HAP-1 (cell line): ENCODE results near the gene PLIN4.
A peak's percentile ranks its signal among the peaks of the same experiment; 100 is the strongest.
"Not testable (repeated sequence)": the region's sequence is repeated elsewhere in the genome, so short reads cannot be mapped to it uniquely, and the experiment has no call there.

ENCODE experiments used
- DNase-seq, 2 experiments: peaks; one replicate each; pipeline ENCODE4 v3.0.0-alpha.2; 2016 to 2020; ENCODE audit warnings: low spot score in 2 of 2
- H3K27me3 ChIP-seq: fragments of 250-450 bp; sonication (Bioruptor Pico); 2 replicates; pipeline ENCODE4 v1.5.1; 2020; ENCODE audit warnings: low read depth, mild to moderate bottlenecking, moderate library complexity
- H3K36me3 ChIP-seq: fragments of 250-450 bp; sonication (Bioruptor Pico); replicated peaks from 2 replicates; pipeline ENCODE4 v1.5.1; 2020; ENCODE audit warnings: mild to moderate bottlenecking
- H3K4me1 ChIP-seq: fragments of 250-450 bp; sonication (Bioruptor Pico); 2 replicates; pipeline ENCODE4 v1.5.1; 2020; ENCODE audit warnings: mild to moderate bottlenecking
- H3K4me3 ChIP-seq: fragments of 250-450 bp; sonication (Bioruptor Pico); 2 replicates; pipeline ENCODE4 v1.5.1; 2020; ENCODE audit warnings: mild to moderate bottlenecking, moderate library complexity
- H3K9me3 ChIP-seq: fragments of 250-450 bp; sonication (Bioruptor Pico); 2 replicates; pipeline ENCODE4 v1.5.1; 2020; ENCODE audit warnings: mild to moderate bottlenecking, moderate library complexity
- in situ Hi-C: fragments of 300-500 bp; cut with MboI; formaldehyde crosslinking; loops from 3 replicates; pipeline ENCODE4 v1.14.3; 2020; ENCODE audit warnings: low sequenced_read_pairs, inconsistent platforms, mixed read lengths

Gene PLIN4

DNA sequence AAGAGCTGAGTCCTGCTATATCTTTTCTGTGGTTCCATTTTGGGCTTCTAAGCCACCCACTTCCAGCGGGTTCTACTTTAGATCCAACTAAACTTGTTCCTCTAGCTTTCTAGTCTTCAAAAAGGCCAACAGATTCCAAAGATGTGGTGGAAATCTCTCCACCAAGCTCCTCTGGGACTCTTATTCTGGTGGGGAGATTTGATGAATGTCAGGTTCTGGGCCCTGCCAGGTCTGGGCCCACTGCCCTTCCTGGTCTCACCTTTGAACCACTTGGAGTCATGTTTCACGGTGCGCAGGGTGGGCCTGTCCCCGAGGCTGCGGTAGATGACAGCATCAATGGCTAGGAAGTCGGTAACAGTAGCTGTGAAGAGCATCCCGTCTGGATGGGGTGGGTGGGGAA, 36.4 kb upstream of the PLIN4 start:
- H3K9me3 ChIP-seq, result no peaks in the 10 kb centered on the region
- H3K4me3 ChIP-seq, result no peak overlapping the region
- H3K27me3 ChIP-seq, result no peaks in the 10 kb centered on the region
- DNase-seq, result no peak
- H3K4me1 ChIP-seq, result no peaks in the 10 kb centered on the region
- peaks cover 12% of the 10 kb centered on the region for H3K36me3 ChIP-seq
- in situ Hi-C loops, result no loop called here

DNA sequence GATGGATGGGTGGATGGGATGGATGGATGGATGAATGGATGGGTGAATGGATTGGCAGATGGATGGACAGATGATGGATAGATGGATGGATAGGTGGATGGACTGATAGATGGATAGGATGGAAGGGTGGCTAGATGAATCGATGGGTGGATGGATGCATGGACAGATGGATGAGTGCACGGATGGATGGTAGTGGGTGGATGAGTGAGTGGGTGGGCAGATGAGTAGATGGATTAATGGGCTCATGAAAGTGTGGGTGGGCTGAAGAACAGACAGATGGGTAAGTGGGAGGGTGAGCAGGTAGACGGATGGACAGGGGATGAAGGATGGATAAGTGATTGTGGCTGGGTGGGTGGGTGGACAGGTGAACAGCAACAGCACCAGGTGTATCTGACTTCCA, 35.5 kb upstream of the PLIN4 start:
- H3K27me3 ChIP-seq, result no peaks in the 10 kb centered on the region
- no peaks in the 10 kb centered on the region for H3K9me3 ChIP-seq
- peaks cover 12% of the 10 kb centered on the region for H3K36me3 ChIP-seq
- in situ Hi-C loops, result no loop called here
- no peak for DNase-seq
- H3K4me3 ChIP-seq, result no peak overlapping the region
- no peaks in the 10 kb centered on the region for H3K4me1 ChIP-seq

DNA sequence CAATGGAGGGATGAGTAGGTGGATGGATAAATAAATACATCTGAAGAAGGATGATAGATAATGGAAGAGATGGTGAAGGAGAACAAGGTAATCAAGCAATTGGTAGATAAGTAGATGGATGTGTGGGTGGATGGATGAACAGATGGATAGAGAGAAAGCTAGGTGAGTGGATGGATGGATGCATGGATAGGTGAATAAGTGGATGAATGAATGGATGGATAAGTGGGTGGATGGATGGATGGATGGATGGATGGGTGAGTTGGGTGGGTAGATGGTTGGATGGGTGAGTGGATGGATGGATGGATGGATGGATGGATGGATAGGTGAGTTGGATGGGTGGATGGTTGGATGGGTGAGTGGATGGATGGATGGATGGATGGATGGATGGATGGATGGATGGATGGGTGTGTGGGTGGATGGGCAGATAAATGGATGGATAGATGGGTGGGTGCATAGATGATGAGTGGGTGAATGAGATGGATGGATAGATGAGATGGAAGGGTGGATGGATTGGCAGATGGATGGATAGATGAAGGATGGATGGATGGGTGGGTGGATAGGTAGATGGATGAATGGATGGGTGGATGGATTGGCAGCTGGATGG, 34.9 kb upstream of the PLIN4 start:
- Histone ChIP-seq H3K27me3 (no peaks in the 10 kb centered on the region), H3K36me3 (peaks cover 12% of the 10 kb centered on the region), H3K4me3 (no peak overlapping the region), H3K4me1 (no peaks in the 10 kb centered on the region), H3K9me3 (no peaks in the 10 kb centered on the region)
- no peak for DNase-seq
- in situ Hi-C loops, result no loop called here

DNA sequence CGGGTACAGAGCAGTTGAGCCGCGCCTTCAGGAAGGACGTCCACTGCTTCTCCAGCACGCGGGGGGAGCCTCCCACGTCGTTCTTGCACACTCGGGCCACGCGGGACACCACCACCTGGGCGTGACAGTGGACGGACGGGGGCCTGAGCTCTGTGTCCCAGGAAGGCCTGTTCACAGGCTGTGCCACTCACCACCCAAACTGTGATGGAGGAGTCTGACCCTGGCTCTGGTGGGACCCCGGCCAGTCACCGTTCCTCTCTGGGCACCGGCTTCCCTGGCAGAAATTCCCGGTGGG, 34.2 kb upstream of the PLIN4 start:
- in situ Hi-C loops, result no loop called here
- Histone ChIP-seq H3K4me1 (no peaks in the 10 kb centered on the region), H3K27me3 (no peaks in the 10 kb centered on the region), H3K4me3 (no peak overlapping the region), H3K9me3 (no peaks in the 10 kb centered on the region), H3K36me3 (peaks cover 12% of the 10 kb centered on the region)
- DNase-seq, result no peak

DNA sequence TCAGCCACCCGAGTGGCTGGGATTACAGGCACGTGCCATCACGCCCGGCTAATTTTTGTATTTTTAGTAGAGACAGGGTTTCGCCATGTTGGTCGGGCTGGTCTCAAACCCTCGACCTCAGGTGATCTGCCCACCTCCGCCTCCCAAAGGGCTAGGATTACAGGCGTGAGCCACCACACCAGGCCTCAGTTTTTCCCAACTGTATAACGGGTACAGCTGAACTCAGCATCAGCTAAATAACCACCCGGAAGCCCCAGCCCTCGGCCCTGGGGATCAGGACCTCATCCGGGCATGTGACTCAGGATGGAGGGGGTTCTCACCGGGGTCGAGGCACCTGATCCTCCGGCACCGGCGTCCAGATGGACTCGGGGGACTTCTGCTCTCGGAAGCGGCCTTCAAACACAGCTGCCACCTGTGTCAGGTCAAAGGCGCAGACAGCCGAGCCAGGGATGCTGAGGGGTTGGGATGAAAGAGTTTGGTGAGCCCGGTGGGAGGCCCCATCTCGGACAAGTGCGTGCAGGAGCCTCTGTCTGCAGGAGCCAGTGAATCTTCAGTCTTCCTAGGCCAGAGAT, 32.3 kb upstream of the PLIN4 start:
- peaks cover 10% of the 10 kb centered on the region for H3K36me3 ChIP-seq
- H3K9me3 ChIP-seq, result no peaks in the 10 kb centered on the region
- H3K27me3 ChIP-seq, result no peaks in the 10 kb centered on the region
- in situ Hi-C loops, result no loop called here
- H3K4me3 ChIP-seq, result no peak overlapping the region
- DNase-seq, result no peak
- H3K4me1 ChIP-seq, result no peaks in the 10 kb centered on the region

DNA sequence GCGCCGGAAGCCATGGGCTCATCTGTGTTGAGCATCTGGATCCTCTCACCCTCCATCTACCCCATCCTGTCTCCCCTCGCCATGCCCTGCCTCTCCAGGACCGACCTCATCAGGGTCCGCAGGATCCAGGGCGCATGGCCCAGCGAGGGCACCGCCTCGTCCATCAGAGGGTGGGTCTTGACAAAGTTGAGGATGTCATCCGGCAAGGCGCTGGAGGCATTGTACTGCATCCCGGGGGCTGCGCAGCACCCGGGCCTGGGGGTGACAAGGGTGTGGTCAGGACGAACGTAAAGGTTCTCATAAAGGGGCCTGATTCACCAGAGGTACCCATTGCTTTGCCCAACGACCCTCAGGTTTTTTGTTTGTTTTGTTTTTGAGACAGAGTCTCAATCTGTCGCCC, 31.7 kb upstream of the PLIN4 start:
- in situ Hi-C loops, result no loop called here
- H3K4me3 ChIP-seq, result no peak overlapping the region
- H3K27me3 ChIP-seq, result no peaks in the 10 kb centered on the region
- H3K36me3 ChIP-seq, result peaks cover 8% of the 10 kb centered on the region
- DNase-seq, result no peak
- no peaks in the 10 kb centered on the region for H3K9me3 ChIP-seq
- H3K4me1 ChIP-seq, result no peaks in the 10 kb centered on the region

DNA sequence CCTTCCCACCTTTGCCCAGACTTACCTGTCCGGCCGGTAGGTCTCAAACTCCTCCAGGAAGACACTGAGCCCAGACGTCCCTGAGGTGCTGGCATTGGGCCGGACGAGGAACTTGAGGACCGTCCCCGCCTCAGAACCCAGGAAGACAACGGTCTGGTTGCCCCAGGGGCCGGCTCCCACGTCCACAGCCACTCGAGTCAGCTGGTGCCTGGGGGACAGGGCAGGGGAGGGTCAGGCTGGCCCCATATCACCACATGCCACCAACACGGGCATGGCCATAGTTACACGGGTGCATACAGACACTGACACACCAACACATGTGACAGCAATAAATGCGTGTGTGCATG, 29.9 kb upstream of the PLIN4 start:
- H3K27me3 ChIP-seq, result no peaks in the 10 kb centered on the region
- H3K36me3 ChIP-seq, result peaks cover 8% of the 10 kb centered on the region
- no peak overlapping the region for H3K4me3 ChIP-seq
- H3K4me1 ChIP-seq, result no peaks in the 10 kb centered on the region
- no peaks in the 10 kb centered on the region for H3K9me3 ChIP-seq
- DNase-seq, result no peak
- in situ Hi-C loops, result no loop called here

DNA sequence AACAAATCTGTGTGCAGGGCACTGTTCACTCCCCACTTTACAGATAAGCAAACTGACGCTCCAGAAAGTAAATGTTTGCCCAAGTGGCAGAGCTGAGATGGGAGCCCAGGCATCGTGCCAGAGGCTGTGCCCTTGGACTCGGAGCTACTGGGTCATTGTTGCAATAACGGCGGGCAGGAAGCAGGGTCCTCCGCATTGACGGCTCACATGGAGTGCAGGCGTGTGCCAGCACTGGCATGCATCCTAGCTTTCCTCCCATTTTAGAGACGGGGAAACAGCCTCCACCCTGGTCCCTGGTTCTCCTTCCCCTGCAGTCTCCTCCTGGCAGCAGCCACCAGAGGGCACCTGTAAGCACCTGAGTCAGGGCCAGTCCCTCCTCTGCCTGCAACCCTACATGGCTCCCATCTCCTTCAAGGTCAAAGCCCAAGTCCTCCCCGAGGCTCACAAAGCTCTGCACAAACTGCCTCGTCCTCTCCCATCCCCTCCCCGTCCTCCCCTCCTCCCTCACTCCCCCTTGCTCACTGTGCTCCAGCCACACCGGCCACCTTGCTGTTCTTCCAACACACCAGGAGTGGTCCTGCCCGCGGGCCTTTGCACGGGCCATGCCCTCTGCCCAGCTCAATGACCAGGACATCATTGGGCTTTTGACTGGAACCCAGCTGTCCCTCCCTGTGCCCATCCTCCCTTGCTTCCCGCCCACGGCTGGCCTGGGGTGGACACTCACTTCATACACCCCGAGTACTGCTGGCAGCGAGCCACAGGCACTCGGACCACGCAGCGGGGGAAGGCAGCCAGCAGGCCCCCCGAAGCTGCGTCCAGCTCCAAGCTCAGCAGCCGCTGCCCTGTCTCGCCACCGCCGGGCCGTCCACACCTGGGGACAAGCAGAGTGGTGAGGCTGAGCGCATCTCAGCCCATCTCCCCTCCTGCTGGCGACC, 29.3 kb upstream of the PLIN4 start:
- Histone ChIP-seq H3K9me3 (no peaks in the 10 kb centered on the region), H3K4me1 (no peaks in the 10 kb centered on the region), H3K4me3 (no peak overlapping the region), H3K36me3 (peaks cover 4% of the 10 kb centered on the region; the same call in 1 of the 2 replicates), H3K27me3 (no peaks in the 10 kb centered on the region)
- in situ Hi-C loops, result no loop called here
- peak in 1 of 2 experiments; percentile 51 for DNase-seq

DNA sequence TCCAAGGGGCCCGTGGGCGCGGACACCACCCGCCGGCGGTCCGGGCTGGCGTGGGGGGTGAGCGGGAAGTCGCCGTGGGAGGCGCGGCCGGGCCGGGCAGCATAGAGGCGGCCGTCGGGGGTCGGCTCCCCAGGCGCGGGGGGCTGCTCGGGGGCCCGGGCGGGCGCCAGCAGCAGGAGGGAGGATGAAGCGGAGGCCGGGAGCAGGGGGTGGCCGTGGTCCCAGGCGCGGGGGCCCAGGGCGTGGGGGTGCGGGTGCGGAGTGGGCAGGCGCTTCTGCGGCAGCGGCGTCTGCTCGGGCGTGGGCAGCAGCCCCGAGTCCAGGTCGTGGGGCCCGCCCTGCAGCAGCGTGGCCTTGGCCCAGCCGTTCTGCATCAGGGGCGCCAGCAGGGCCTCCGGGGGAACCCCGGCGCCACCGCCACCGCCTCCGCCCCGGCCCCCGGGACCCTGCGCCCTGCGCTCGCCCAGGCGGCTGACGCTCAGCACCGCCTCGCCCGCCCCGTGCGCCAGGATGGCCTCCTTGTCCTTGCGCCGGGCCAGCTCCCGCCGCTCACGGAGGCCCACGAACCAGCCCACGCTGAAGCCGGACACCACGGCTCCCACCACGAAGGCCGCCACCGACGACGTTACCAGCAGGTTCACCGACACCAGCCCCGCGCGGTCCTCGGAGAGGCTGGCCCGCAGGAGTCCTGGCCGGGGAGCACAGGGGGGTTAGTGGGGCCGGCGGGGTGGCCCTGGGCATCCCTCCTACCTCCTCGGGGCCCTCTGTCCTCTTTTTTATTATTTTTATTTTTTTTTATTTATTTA, 25.8 kb upstream of the PLIN4 start:
- no peak overlapping the region for H3K4me3 ChIP-seq
- in situ Hi-C loops, result no loop called here
- no peaks in the 10 kb centered on the region for H3K27me3 ChIP-seq
- H3K36me3 ChIP-seq, result no peaks in the 10 kb centered on the region
- no peaks in the 10 kb centered on the region for H3K4me1 ChIP-seq
- no peaks in the 10 kb centered on the region; the same call in 1 of the 2 replicates for H3K9me3 ChIP-seq
- DNase-seq, result no peak

DNA sequence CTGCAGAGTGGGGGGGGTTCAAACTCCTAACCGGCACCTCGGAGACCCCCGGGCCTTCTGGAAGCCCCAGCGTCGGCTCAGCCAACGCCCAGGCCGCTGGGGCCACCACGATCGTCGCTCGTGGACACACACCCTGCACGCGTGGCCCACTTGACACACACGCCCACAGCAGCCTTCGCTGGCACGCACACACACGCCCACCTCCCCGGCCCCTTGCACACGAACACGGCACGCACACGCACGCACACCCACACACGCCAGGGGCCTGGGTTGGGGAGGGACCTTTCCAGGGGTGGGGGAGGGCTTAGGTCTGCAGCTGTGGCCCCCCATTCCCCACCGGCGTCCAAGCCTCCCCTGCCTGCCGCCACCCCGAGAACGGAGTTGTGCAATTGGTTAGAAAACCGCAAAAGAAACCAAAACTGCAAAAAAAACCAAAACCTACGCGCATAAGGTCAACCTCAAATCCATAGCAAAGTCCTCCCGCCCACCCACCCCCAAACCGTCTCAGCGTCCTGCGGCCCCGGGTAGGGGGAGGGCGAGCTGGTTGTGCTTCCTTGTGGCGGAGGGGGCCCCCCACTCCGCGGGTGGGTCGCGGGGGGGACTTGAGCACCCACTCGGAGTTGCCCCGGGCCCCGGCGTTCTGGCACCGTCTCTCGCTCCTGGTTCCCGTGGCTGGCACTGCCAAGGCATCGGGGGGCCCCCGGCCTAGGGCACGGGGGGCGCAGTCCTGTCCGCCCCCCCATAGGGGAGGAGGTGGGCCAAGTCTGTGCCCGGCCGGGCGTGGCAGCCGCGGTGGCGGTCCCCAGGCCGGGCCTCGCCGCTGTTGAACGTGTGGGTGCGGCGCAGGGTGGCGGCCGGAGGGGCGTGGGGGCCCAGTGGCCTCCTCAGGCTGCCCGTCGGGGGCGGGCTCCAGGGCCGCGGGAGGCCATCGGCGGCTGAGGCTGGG, 24.9 kb upstream of the PLIN4 start:
- in situ Hi-C loops, result no loop called here
- no peaks in the 10 kb centered on the region for H3K4me1 ChIP-seq
- H3K27me3 ChIP-seq, result no peaks in the 10 kb centered on the region
- no peak for DNase-seq
- H3K9me3 ChIP-seq, result no peaks in the 10 kb centered on the region; the same call in 1 of the 2 replicates
- no peak overlapping the region for H3K4me3 ChIP-seq
- H3K36me3 ChIP-seq, result no peaks in the 10 kb centered on the region

DNA sequence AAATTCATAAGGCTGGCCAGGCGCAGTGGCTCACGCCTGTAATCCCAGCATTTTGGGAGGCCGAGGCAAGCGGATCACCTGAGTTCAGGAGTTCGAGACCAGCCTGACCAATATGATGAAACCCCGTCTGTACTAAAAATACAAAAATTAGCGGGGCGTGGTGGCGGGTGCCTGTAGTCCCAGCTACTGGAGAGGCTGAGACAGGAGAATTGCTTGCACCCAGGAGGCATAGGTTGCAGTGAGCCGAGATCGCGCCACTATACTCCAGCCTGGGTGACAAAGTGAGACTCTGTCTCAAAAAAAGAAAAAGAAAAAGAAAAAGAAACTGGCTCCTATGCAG, 23.5 kb upstream of the PLIN4 start:
- in situ Hi-C loops, H3K4me1 ChIP-seq, H3K27me3 ChIP-seq, H3K36me3 ChIP-seq, H3K9me3 ChIP-seq, DNase-seq, H3K4me3 ChIP-seq: not testable (repeated sequence)

DNA sequence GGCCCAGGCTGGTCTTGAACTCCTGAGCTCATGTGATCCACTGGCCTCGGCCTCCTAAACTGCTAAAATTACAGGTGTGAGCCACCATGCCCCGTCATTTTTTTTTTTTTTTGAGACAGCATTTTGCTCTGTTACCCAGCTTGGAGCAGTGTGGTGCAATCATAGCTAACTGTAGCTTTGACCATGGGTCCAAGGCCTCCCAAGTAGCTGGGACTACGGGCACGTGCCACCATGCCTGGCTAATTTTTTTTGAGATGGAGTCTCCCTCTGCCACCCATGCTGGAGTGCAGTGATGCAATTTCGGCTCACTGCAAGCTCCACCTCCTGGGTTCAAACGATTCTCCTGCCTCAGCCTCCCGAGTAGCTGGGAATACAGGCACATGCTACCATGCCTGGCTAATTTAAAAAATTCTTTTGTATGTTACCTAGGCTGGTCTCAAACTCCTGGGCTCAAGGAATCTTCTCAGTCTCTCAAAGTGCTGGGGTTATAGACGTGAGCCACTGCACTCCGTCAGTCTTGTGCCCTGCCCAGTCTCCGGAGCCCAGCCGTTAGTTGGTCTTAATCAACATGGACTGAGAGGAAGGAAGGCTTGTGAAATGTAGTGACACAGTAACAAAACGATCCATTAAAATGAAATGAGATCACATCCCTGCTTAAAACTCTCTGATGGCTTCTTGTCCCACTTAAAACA, 23.0 kb upstream of the PLIN4 start:
- no peaks in the 10 kb centered on the region for H3K27me3 ChIP-seq
- no peaks in the 10 kb centered on the region for H3K36me3 ChIP-seq
- no peaks in the 10 kb centered on the region; the same call in 1 of the 2 replicates for H3K9me3 ChIP-seq
- in situ Hi-C loops, result no loop called here
- no peak for DNase-seq
- H3K4me1 ChIP-seq, result no peaks in the 10 kb centered on the region
- H3K4me3 ChIP-seq, result no peak overlapping the region
